Epithelial cell of esophagus (primary cell): Measurements from ENCODE around the gene BMP3.

Experiments used
- DNase-seq: peaks from one replicate; pipeline ENCODE4 v3.0.0; 2010; ENCODE audit warnings: low read depth
- H3K4me3 ChIP-seq: 2 replicates; pipeline ENCODE4 v1.5.1; 2011; ENCODE audit warnings: mild to moderate bottlenecking, low read length, control low read depth
- TF ChIP-seq, protein P1 (sequence below): IDR thresholded peaks from 2 replicates; pipeline ENCODE4 v1.5.1; 2011; ENCODE audit warnings: low read depth, mild to moderate bottlenecking, low read length, control low read depth, inconsistent platforms; ENCODE audit not compliant: insufficient read depth; ENCODE audit errors: missing control alignments

BMP3 gene

DNA sequence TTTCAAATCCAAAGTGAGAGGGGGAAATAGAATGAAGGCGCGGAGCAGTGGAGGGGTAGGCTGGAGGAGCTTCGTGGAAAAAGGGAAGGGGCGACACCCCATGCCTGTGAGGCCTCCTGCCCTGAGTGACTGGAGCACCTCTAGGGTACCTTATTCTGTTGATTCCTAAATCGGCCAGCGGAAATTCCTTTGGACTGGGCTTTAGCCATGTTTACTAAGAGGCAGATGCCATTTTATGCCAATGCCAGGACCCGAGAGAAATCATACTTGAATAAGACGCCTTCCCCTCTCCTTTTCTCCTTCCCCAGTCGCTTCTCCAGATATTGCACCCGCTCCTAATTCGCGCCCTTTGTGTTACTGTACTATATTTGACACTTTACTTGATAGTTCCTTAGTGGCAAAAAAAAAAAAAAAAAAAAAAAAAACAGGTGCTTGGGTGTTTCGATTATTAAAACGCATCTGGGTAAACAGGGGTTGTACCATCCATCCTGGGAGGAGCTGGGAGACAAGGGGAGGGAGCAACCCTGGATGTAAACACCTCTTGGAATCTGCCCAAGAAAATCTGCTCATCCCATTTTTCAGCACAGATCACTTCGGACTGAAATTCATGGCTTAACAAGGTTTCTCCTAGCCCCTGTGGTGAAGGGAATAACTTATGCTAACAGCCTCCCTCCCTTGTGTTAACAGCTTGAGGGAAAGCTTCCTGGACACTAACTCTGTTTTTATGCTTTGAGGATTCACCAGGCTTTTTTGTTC, 1.5 kb downstream of the BMP3 start:
- TF ChIP-seq, protein P1, sequence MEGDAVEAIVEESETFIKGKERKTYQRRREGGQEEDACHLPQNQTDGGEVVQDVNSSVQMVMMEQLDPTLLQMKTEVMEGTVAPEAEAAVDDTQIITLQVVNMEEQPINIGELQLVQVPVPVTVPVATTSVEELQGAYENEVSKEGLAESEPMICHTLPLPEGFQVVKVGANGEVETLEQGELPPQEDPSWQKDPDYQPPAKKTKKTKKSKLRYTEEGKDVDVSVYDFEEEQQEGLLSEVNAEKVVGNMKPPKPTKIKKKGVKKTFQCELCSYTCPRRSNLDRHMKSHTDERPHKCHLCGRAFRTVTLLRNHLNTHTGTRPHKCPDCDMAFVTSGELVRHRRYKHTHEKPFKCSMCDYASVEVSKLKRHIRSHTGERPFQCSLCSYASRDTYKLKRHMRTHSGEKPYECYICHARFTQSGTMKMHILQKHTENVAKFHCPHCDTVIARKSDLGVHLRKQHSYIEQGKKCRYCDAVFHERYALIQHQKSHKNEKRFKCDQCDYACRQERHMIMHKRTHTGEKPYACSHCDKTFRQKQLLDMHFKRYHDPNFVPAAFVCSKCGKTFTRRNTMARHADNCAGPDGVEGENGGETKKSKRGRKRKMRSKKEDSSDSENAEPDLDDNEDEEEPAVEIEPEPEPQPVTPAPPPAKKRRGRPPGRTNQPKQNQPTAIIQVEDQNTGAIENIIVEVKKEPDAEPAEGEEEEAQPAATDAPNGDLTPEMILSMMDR = no peak
- no peak for DNase-seq
- H3K4me3 ChIP-seq = no peak overlapping the region

DNA sequence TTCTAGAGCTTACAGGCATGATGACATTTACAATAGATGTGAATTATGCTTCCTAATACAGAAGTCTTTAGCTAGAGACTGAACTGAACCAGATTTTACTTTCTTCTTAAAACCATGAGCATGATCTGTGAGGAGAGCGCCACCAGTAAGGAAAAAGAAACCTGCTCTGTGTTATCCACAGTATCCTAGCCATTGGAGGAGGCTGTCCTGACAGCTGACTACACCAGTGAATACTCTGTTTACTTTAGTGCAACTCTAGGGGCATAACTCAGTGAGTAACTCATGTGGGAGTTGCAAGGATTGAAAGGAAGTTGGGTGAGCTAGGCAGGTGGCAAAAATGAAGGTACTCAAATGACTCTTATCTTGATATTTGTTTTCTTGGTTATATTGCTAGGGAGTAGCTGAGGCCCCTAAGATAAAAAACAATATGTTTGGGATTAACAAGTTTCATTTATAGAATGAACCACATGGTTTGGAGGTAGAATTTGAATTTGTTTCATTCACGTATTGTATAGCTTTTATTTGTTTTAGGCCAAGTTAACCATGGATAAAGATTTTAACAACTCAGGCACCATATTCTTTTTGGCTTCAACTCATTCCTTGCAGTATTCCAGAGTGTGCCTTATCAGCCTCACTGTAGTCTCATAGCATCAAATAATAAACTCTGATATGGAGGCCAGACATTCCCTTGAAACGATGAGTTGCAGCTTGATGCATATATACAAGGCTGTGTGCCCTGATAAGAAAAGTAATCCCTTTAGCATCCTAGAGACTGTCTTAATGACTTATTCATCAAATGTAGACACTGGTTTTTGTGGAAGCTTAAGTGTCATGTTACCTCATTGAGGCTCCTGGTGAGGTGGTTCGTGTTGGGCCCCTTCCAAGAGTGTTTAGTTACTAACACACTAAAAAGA, 2.5 kb downstream of the BMP3 start:
- DNase-seq = peak; percentile 24
- TF ChIP-seq, protein P1 = no peak
- H3K4me3 ChIP-seq = no peak overlapping the region

DNA sequence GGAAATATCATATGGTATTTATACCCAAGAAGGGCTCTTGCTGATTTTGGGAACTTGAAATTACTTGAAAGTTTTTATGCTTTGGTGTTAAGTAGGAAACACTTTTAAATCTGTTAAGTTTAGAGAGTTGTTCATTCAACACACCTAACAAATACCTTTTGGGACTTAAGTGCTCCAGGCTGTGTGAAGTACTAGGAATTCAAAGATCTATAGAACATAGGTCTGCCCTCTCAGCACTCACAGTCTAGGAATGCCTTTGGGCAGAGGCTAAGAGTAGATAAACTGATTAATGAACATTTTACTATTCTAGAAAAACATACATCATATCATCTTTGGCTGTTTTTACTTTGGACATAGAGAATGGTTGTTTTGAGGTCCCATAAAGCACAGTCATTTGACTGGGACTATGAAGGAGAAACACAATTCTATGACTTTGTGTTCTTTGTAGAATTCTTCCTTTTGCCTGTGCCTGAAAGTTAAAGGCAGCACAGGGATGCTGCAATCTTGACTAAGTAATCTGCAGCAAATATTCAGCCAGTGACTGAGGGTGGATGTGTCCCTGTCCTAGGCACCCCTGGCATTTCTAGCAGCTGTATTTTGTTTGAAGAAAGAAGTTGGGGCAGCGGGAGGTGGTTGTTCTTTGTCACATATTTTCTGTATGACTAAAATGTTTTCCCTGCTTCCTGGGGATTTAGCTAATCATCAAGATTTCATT, 8.3 kb downstream of the BMP3 start:
- H3K4me3 ChIP-seq = no peak overlapping the region
- TF ChIP-seq, protein P1 = no peak
- DNase-seq = no peak

DNA sequence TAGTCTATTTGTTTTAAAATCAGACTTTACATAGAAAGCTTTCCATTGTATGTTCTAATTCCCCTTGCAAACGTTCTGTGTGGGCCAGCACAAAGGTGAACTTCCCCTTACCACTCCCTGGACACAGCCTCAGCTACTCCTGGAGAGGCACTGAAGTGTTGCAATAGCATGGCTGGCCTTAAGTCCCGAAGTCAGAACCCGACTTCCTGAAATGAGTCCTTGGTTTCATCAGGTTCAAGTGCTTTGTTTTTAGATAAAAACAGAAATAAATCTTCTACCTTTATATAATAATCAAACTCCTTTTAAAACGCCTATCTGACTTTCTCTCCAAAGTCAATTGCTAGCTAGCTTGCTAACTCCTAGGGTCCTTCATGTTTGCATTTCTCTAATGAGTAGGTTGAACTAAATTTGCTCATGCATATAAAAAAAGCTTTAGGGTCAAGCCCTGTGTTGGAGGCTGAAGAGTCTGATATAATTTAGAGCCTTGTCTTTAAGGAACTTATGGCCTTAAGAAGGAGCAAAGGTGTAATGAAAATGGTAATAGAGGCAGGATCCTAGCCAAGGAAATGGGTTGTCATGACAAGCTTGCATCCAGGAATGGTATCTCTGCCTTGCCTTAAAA, 9.0 kb downstream of the BMP3 start:
- TF ChIP-seq, protein P1 = no peak
- peak; percentile 51 for DNase-seq

DNA sequence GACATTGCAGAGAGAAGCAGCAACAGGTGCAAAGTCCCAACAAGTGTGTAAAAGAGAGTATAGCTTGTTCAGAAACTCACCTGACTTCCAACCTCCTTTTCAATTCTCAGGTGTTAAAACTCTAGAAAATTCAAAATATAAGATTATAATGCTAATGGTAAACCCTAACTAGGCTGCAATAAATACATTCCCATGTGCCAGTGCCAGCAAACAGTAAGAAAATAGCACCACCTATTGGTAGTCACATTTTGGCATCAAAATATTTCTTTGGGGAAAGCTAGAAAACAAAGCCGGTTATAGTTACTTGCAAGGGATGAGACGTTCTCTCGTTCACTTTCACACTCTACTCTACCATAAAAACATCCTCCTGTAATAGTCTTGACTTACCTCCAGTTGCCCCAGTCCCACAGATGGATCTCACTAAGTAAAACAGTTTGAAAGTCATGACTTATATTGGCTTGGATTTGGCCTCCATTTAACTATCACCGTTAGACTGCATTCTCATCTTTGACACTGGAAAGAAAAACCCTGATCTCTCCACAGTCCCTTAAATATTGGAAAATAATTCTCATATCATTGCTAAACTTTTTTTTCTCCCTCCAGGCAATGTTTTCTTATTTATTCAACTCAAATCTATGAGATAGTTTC, 9.6 kb downstream of the BMP3 start:
- no peak overlapping the region for H3K4me3 ChIP-seq
- TF ChIP-seq, protein P1 = peak; percentile 71
- DNase-seq = peak; percentile 51

More for the DNA sequence above, 9.0 kb downstream of the BMP3 start:
- no peak overlapping the region for H3K4me3 ChIP-seq

DNA sequence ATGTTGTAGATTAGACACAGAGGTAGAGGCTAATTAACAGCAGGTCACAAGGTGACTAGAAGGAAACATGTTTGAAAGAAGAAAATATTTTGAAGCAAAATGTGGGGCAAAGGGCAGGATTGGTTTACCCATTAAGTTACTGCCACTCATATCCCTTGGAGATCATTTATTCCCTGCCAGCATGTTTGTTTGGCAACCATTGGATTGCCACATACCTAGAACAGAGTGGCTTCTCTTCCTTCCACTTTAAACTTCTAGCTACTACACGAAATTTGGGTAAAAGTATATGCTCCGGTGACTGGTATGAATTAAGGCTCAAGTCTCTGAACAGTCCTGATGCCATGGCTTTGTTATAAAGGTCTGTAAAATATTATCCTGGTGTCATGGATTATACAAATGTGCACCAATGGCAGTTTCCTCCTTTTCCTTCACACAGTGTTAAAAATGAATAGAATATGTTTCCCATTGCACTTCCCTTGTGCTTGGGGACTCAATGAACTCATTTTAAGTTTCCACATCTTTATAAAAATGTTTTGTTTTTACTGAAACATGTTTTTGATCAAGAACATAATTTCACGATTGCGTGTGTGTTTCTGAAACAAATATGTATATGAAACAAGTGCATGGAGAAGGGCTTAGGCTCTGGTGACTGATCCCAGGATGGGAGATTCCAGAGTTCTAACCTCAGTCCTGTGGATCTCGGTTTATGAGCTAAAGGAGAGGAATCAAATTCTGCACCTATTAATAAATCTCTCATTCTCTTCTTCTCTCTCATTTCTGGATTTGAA, 12.3 kb downstream of the BMP3 start:
- DNase-seq = no peak
- TF ChIP-seq, protein P1 = no peak
- H3K4me3 ChIP-seq = no peak overlapping the region
